Measurements from ENCODE around the gene FDX2. TPM values are rescaled to one million over a fixed set of nuclear protein-coding genes. Genes with fewer than 3 reads are reported as not detected.

Gene FDX2
- total RNA-seq = 1 to 10 TPM; 8.2 to 9.4 TPM

DNA sequence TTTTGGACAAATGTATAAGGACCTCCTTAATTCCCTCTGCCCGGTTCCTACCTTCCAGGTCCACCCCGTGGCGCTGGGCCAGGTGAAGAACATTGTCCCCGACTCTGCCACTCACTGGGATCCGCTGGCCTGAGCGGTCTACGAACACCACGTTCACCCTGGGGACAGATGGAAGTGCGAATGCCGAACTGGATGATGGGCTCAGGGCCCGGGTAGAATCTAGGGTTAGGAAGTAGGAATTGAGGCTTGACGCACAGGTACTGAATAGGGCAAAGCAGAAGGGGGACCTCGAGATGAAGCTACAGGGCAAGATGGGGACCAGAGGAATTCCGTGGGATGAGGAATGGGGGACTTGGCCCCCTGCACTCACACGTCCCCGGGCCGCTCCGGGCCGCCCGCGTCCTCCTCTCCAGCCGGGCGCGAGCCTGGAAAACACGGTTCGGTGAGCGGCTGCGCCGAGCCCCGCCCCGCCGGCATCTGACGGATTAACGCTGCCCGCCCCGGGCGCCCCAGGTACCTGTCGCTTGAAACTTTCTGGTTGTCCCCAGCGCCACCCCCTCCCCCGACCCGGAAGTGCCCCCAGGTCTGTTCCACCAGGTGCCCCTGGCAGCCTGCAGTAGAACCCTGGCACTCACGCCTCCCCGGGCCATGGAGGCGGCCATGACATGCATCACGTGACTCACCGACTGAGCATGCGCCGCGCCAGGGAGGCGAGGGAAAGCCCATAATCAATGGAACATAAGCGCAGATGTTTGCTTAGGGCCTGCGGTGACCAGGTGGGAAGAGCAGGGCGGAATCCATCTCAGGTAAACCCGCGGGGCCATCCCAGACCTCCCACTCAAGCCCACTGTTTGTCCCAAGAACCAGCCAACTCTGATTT is at the start of gene FDX2:
FDX2 (minus strand) TSS at position 681 of the 880 bp plus-strand sequence; CDS start at position 662, 19 bp downstream.
- CTCF ChIA-PET = interaction anchor here (2.0 kb wide), 1 partner anchor 57 kb away, joined by 4 read pairs; no protein-coding TSS in a partner anchor
- DNase-seq = peak; percentile 91
- POLR2A ChIA-PET = interaction anchor here (0.5 to 0.8 kb wide), 2 partner anchors 18 to 37 kb away, joined by 3 read pairs; no protein-coding TSS in a partner anchor
- Mint-ChIP-seq H3K4me3 (peak within 1 kb of the TSS; percentile 83), H3K4me1 (ENCODE audit: low read depth) (peaks cover 17% of the 10 kb centered on the region), H3K27me3 (ENCODE audit: low read depth) (no peaks in the 10 kb centered on the region), H3K9me3 (ENCODE audit: insufficient read depth) (no peaks in the 10 kb centered on the region), H3K27ac (peak within 1 kb of the TSS; percentile 74), H3K36me3 (ENCODE audit: low read depth) (peaks cover 28% of the 10 kb centered on the region)
- ATAC-seq = peak; percentile 87

DNA sequence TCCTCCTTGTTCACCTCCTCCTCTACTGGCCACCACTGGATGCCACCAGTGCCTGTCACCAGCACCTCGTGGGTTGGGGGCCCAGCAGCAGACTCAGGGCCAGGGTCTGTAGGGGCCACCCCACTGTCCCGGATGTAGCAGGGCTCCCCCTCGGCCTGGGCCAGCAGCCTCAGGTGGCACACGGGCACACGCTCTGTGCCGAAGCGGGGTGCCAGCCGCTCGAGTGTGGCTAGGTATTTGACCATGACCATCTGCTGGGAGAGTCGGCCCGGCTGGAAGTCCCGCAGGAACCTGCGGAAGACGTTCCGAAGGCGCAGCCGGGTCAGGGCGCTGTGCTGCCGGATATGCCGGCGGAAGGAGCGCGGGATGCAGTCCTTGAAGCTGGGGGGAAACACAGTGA is 49.7 kb upstream of the FDX2 start:
- ATAC-seq (no peak), DNase-seq (no peak)
- peaks cover 14% of the 10 kb centered on the region for H3K4me1 Mint-ChIP-seq (ENCODE audit: low read depth)
- CTCF ChIA-PET = no interaction called here
- H3K9me3 Mint-ChIP-seq (ENCODE audit: insufficient read depth) = no peaks in the 10 kb centered on the region
- peaks cover 57% of the 10 kb centered on the region for H3K36me3 Mint-ChIP-seq (ENCODE audit: low read depth)
- POLR2A ChIA-PET = no interaction called here
- H3K4me3 Mint-ChIP-seq = no peak overlapping the region
- H3K27me3 Mint-ChIP-seq (ENCODE audit: low read depth) = no peaks in the 10 kb centered on the region
- H3K27ac Mint-ChIP-seq = no peak overlapping the region

DNA sequence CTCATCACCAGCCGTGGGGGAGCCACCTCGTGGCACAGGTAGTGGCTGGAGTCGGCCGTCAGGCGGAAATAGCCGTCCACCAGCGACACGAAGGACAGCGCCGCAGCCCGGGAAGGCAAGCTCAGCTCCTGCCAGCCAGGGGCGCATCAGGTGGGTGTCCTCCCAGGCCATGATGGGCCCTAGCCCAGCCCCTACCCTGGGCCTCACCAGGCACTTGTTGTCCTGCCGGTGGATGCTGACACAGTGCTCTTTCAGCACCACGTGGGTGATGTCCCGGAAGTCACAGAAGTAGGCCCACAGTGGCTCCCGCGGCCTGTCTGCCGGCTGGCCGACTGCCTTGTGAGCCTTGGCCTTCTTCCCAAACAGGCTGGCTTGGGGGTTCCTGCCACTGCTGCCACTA is 48.8 kb upstream of the FDX2 start:
- Mint-ChIP-seq H3K9me3 (ENCODE audit: insufficient read depth) (no peaks in the 10 kb centered on the region), H3K4me3 (no peak overlapping the region), H3K36me3 (ENCODE audit: low read depth) (peaks cover 59% of the 10 kb centered on the region), H3K4me1 (ENCODE audit: low read depth) (peaks cover 14% of the 10 kb centered on the region), H3K27ac (no peak overlapping the region), H3K27me3 (ENCODE audit: low read depth) (no peaks in the 10 kb centered on the region)
- DNase-seq = no peak
- ChIA-PET POLR2A (interaction anchor here (0.6 kb wide), 1 partner anchor 296 kb away, joined by 3 read pairs; no protein-coding TSS in a partner anchor), CTCF (no interaction called here)
- no peak for ATAC-seq

- Mint-ChIP-seq H3K27me3 (ENCODE audit: low read depth) (no peaks in the 10 kb centered on the region), H3K27ac (no peak overlapping the region), H3K9me3 (ENCODE audit: insufficient read depth) (no peaks in the 10 kb centered on the region), H3K4me3 (no peak overlapping the region), H3K36me3 (ENCODE audit: low read depth) (peaks cover 54% of the 10 kb centered on the region), H3K4me1 (ENCODE audit: low read depth) (peaks cover 8% of the 10 kb centered on the region)
- DNase-seq (no peak), ATAC-seq (no peak)
- ChIA-PET CTCF (no interaction called here), POLR2A (no interaction called here)
Measured at GRCh38 chr19:10363789-10364281, 48.0 kb upstream of the FDX2 start.

GRCh38 chr19:10362259-10362658 is 46.4 kb upstream of the FDX2 start:
- no peak for DNase-seq
- H3K36me3 Mint-ChIP-seq (ENCODE audit: low read depth) = peaks cover 48% of the 10 kb centered on the region
- H3K4me3 Mint-ChIP-seq = no peak overlapping the region
- CTCF ChIA-PET = no interaction called here
- H3K27ac Mint-ChIP-seq = no peak overlapping the region
- no peaks in the 10 kb centered on the region for H3K27me3 Mint-ChIP-seq (ENCODE audit: low read depth)
- no peaks in the 10 kb centered on the region for H3K9me3 Mint-ChIP-seq (ENCODE audit: insufficient read depth)
- POLR2A ChIA-PET = no interaction called here
- no peak for ATAC-seq
- H3K4me1 Mint-ChIP-seq (ENCODE audit: low read depth) = no peaks in the 10 kb centered on the region

- ATAC-seq (no peak), DNase-seq (no peak)
- H3K27me3 Mint-ChIP-seq (ENCODE audit: low read depth) = no peaks in the 10 kb centered on the region
- H3K4me1 Mint-ChIP-seq (ENCODE audit: low read depth) = no peaks in the 10 kb centered on the region
- ChIA-PET CTCF (no interaction called here), POLR2A (no interaction called here)
- H3K27ac Mint-ChIP-seq = no peak overlapping the region
- no peak overlapping the region for H3K4me3 Mint-ChIP-seq
- no peaks in the 10 kb centered on the region for H3K9me3 Mint-ChIP-seq (ENCODE audit: insufficient read depth)
- H3K36me3 Mint-ChIP-seq (ENCODE audit: low read depth) = peaks cover 47% of the 10 kb centered on the region
Measured at GRCh38 chr19:10361569-10362011, 45.8 kb upstream of the FDX2 start.

GRCh38 chr19:10356431-10356830 is 40.6 kb upstream of the FDX2 start:
- Mint-ChIP-seq H3K9me3 (ENCODE audit: insufficient read depth) (no peaks in the 10 kb centered on the region), H3K36me3 (ENCODE audit: low read depth) (peaks cover 49% of the 10 kb centered on the region), H3K4me1 (ENCODE audit: low read depth) (no peaks in the 10 kb centered on the region), H3K27me3 (ENCODE audit: low read depth) (no peaks in the 10 kb centered on the region), H3K4me3 (no peak overlapping the region), H3K27ac (no peak overlapping the region)
- CTCF ChIA-PET = no interaction called here
- ATAC-seq = no peak
- POLR2A ChIA-PET = no interaction called here
- no peak for DNase-seq

DNA sequence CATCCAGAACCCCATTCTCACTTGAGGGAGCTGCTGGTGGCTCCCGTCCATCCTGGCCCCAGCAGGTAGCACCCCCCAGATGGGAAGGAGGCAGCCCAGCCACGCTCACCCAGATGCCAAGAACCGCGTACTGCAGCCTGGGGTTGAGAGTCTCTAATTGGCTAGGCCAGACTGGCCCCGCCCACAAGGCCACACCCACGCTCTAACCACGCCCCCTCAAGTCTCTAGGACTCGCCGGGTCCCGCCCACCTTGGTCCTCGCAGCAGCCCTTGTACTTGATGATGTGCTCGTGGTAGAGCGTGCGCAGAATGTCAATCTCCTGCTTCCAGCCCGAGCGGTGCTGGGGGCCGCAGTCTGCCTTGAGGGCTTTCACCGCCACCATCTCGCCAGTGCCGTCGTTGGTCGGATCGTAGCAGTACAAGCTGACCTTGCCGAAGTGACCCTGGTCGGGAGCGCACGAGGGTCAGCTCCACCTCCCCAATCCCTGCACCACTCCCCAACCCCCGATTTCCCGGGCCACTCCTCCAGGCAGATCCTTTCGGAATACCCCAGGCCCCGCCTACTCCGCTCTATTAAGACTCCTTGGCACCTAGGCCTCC is 38.1 kb upstream of the FDX2 start:
- ChIA-PET POLR2A (interaction anchor here (0.6 kb wide), 1 partner anchor 26 kb away, joined by 3 read pairs; the partner anchor contains the start of gene TYK2), CTCF (interaction anchor here (0.8 kb wide), 1 partner anchor 35 kb away, joined by 3 read pairs; no protein-coding TSS in a partner anchor)
- H3K4me3 Mint-ChIP-seq = no peak overlapping the region
- DNase-seq (peak; percentile 43), ATAC-seq (peak; percentile 59)
- H3K27me3 Mint-ChIP-seq (ENCODE audit: low read depth) = no peaks in the 10 kb centered on the region
- no peaks in the 10 kb centered on the region for H3K9me3 Mint-ChIP-seq (ENCODE audit: insufficient read depth)
- H3K4me1 Mint-ChIP-seq (ENCODE audit: low read depth) = no peaks in the 10 kb centered on the region
- H3K27ac Mint-ChIP-seq = no peak overlapping the region
- H3K36me3 Mint-ChIP-seq (ENCODE audit: low read depth) = peaks cover 39% of the 10 kb centered on the region

DNA sequence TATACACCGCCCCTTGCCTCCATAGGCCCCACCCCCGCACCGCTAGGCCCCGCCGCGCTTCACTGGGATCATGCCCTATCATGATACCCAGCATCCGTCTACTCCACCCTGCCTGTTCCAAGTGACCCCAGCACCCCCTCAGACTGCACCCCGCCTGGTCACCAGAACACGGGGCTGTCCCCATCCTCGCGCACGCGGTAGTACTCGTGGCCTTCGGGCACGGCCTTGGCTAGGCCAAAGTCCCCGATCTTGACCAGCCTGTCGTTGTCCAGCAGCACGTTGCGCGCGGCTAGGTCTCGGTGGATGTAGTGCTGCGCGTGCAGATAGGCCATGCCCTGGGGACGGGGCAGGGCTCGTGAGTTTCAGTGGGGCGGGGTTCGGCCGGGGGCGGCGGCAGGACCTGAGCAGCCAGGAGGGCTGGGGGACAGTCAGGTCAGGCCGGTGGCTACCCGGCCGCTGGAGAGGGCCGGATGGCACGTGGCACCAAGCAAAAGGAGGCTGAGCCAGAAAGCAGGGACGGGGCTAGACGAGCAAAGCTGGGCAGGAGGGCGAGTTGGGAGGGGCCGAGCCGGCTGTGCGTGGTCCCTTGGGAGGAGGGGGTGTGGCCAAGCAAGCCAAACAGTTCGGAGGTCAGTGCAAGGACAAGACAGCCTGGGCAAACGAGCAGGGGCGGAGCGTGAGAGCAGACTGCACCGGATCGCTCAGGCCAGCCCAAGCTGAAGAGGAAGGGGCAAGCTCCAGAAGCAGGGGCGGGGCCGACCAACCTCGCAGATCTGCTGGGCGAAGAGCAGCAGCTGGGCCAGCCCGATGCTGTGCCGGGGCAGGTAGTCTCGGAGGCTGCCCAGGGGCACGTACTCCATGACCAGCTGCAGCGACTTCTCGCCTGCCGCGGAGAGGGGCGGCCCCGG is 37.2 kb upstream of the FDX2 start:
- DNase-seq (no peak), ATAC-seq (no peak)
- peaks cover 41% of the 10 kb centered on the region for H3K36me3 Mint-ChIP-seq (ENCODE audit: low read depth)
- H3K27me3 Mint-ChIP-seq (ENCODE audit: low read depth) = no peaks in the 10 kb centered on the region
- H3K4me1 Mint-ChIP-seq (ENCODE audit: low read depth) = no peaks in the 10 kb centered on the region
- POLR2A ChIA-PET = no interaction called here
- no peak overlapping the region for H3K4me3 Mint-ChIP-seq
- no peak overlapping the region for H3K27ac Mint-ChIP-seq
- H3K9me3 Mint-ChIP-seq (ENCODE audit: insufficient read depth) = no peaks in the 10 kb centered on the region
- CTCF ChIA-PET = interaction anchor here (0.6 to 0.8 kb wide), 2 partner anchors 36 to 73 kb away, joined by 3 read pairs; no protein-coding TSS in a partner anchor

GRCh38 chr19:10346509-10346908 is 30.7 kb upstream of the FDX2 start:
- H3K4me1 Mint-ChIP-seq (ENCODE audit: low read depth) = no peaks in the 10 kb centered on the region
- peaks cover 7% of the 10 kb centered on the region for H3K36me3 Mint-ChIP-seq (ENCODE audit: low read depth)
- H3K9me3 Mint-ChIP-seq (ENCODE audit: insufficient read depth) = no peaks in the 10 kb centered on the region
- DNase-seq (no peak), ATAC-seq (no peak)
- no peak overlapping the region for H3K27ac Mint-ChIP-seq
- POLR2A ChIA-PET = interaction anchor here (1.3 kb wide), 1 partner anchor 37 kb away, joined by 3 read pairs; no protein-coding TSS in a partner anchor
- H3K4me3 Mint-ChIP-seq = no peak overlapping the region
- CTCF ChIA-PET = no interaction called here
- no peaks in the 10 kb centered on the region for H3K27me3 Mint-ChIP-seq (ENCODE audit: low read depth)

DNA sequence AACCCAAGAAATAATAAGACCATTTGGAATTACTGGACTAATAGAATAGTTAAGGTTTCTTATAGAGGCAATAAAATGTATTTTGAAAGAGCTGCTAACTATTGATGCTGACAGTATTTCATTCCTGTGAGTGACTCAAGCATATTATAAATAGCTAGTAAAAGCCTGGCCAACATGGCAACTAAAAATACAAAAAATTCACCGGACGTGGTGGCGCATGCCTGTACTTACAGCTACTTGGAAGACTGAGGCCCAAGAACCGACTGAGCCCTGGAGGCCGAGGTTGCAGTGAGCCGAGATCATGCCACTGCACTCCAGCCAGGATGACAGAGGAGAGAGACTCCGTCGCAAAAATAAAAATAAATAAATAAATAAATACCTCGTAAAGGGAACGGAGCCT is 29.0 kb upstream of the FDX2 start:
- ATAC-seq (no peak), DNase-seq (no peak)
- no peak overlapping the region for H3K27ac Mint-ChIP-seq
- CTCF ChIA-PET = interaction anchor here (1.2 to 3.2 kb wide), 2 partner anchors 44 to 74 kb away, joined by 3 to 11 read pairs; partner anchors contain the start of gene ICAM1
- no peaks in the 10 kb centered on the region for H3K9me3 Mint-ChIP-seq (ENCODE audit: insufficient read depth)
- peaks cover 10% of the 10 kb centered on the region for H3K4me1 Mint-ChIP-seq (ENCODE audit: low read depth)
- no peaks in the 10 kb centered on the region for H3K27me3 Mint-ChIP-seq (ENCODE audit: low read depth)
- no peak overlapping the region for H3K4me3 Mint-ChIP-seq
- H3K36me3 Mint-ChIP-seq (ENCODE audit: low read depth) = peaks cover 3% of the 10 kb centered on the region
- POLR2A ChIA-PET = interaction anchor here (1.0 kb wide), 2 partner anchors 11 to 14 kb away, joined by 4 to 5 read pairs; partner anchors contain the start of gene RAVER1

Measured in activated CD8-positive, alpha-beta T cell treated with anti-CD3 and anti-CD28 coated beads, Interleukin-2, amount 10 ng/mL, durations not matched to agents 7 days and 5 days (primary cell).